ENCODE data around the gene TSC22D4.

DNA sequence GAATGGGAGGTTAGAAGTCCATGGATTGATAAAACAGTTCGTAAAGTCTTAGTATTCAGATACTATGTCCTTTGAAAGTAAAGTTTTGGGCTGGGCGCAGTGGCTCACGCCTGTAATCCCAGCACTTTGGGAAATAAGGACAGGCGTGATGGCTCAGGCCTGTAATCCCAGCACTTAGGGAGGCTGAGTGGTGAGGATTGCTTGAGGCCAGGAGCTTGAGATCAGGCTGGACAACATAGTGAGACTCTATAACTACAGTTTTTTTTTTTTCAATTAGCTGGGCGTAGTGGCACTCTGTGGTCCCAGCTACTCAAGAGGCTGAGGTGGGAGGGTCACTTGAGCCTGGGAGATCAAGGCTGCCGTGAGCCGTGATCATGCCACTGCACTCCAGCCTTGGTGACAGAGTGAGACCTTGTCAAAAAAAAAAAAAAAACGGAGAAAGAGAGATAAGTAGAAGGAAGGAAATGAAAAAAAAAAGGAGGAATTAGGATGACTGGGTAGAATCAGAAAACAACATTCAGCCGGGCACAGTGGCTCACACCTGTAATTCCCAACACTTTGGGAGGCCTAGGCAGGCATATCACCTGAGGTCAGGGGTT is 34.3 kb upstream of the TSC22D4 start:
- TF ChIP-seq REST (IDR thresholded peaks at IDR 0.05; ENCODE audit: insufficient read depth in 1 of 2, low read depth in 2 of 2, low read length in 2 of 2) (no peak), TAF1 (IDR thresholded peaks at IDR 0.05; ENCODE audit: borderline replicate concordance, insufficient read depth, low read length) (no peak), POLR2AphosphoS5 (IDR thresholded peaks at IDR 0.05; ENCODE audit: low read depth, low read length) (no peak)
